HL-60 (cell line): Measurements from ENCODE around the gene CEACAM21.

Experiments used
- DNase-seq, 2 experiments: peaks; one replicate each; pipeline ENCODE4 v3.0.0-alpha.2; 2010 to 2020; ENCODE audit warnings: low read depth in 1 of 2, low spot score in 1 of 2
- H3K27ac ChIP-seq: fragments of 250-450 bp; sonication (Bioruptor Pico); replicated peaks from 2 replicates; pipeline ENCODE4 v1.5.1; 2020; ENCODE audit warnings: mild to moderate bottlenecking, moderate library complexity
- H3K27me3 ChIP-seq: fragments of 250-450 bp; sonication (Bioruptor Pico); 2 replicates; pipeline ENCODE4 v1.5.1; 2021; ENCODE audit warnings: mild to moderate bottlenecking, moderate library complexity; ENCODE audit not compliant: insufficient read depth, poor library complexity, severe bottlenecking
- H3K4me3 ChIP-seq: replicated peaks from 2 replicates; pipeline ENCODE4 v1.5.1; 2011; ENCODE audit warnings: mild to moderate bottlenecking, control low read depth, low read length; ENCODE audit not compliant: insufficient read depth
- CTCF ChIP-seq: IDR thresholded peaks from one replicate; pipeline ENCODE4 v1.5.1; 2011; ENCODE audit warnings: low read length, control low read depth, inconsistent platforms; ENCODE audit not compliant: insufficient read depth
- GABPA ChIP-seq: IDR thresholded peaks from 2 replicates; pipeline ENCODE4 v1.6.1; 2012; ENCODE audit warnings: low read depth
- POLR2AphosphoS5 ChIP-seq: IDR thresholded peaks from 2 replicates; pipeline ENCODE4 v1.6.1; 2012; ENCODE audit warnings: low read depth
- REST ChIP-seq: IDR thresholded peaks from 2 replicates; pipeline ENCODE4 v1.6.1; 2012; ENCODE audit warnings: low read depth; ENCODE audit not compliant: insufficient replicate concordance
- SPI1 ChIP-seq: IDR thresholded peaks from 2 replicates; pipeline ENCODE4 v1.6.1; 2012; ENCODE audit warnings: low read depth, mild to moderate bottlenecking, borderline replicate concordance

The CEACAM21 gene

GRCh38 chr19:41624937-41625336 lies 49.0 kb downstream of the CEACAM21 start:
- TF ChIP-seq SPI1, result no peak
- TF ChIP-seq GABPA, result no peak
- no peak for TF ChIP-seq REST
- TF ChIP-seq POLR2AphosphoS5, result no peak
- TF ChIP-seq CTCF, result no peak
- no peaks in the 10 kb centered on the region for H3K27me3 ChIP-seq

GRCh38 chr19:41626278-41626677 lies 50.3 kb downstream of the CEACAM21 start:
- Histone ChIP-seq H3K27me3 (no peaks in the 10 kb centered on the region), H3K27ac (peak overlapping the region; percentile 70), H3K4me3 (peak overlapping the region; percentile 55)
- DNase-seq, result no peak
- no peak for TF ChIP-seq SPI1
- no peak for TF ChIP-seq REST
- TF ChIP-seq CTCF, result no peak
- no peak for TF ChIP-seq GABPA
- TF ChIP-seq POLR2AphosphoS5, result no peak

More at GRCh38 chr19:41624937-41625336, 49.0 kb downstream of the CEACAM21 start:
- Histone ChIP-seq H3K4me3 (no peak overlapping the region), H3K27ac (0 out of 2 replicates have a peak overlapping the region, but pooled peaks have one; percentile 4)
- no peak for DNase-seq

DNA sequence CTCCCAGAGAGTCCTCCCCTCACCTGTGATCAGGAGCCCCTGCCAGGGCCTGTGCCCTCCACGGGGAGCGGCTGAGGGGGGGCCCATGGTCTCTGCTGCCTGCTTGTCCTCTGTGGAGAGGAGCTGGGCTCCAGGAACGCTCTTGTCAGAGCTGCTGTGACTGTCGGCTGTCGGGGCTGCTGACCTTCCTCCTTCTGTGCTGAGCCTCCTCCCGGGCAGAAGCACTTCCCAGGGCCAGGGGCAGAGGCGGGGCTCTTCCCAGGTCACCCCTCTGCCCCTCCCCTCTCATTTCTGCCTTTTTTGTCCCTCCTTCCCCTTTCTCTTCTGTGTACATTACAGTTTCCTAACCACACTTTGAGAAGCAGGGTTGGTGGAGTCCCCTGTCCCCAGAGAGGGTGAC lies 50.9 kb downstream of the CEACAM21 start, which contains the start of gene CEACAM4:
Gene CEACAM4, minus strand, starts transcription at position 198 of the 400 bp plus-strand sequence. Its CDS starts 111 bp downstream, at position 87.
- peak within 1 kb of the TSS; percentile 70 for H3K27ac ChIP-seq
- TF ChIP-seq GABPA, result no peak
- no peak for TF ChIP-seq REST
- TF ChIP-seq SPI1, result peak; percentile 65; the same call in 1 of the 2 replicates
- TF ChIP-seq CTCF, result no peak
- TF ChIP-seq POLR2AphosphoS5, result peak; percentile 74; the same call in 1 of the 2 replicates
- peak within 1 kb of the TSS; percentile 55 for H3K4me3 ChIP-seq
- peak; percentile 76 to 91 for DNase-seq
- no peaks in the 10 kb centered on the region for H3K27me3 ChIP-seq
